ENCODE measurements around the gene CIP2A. TPM values are rescaled to one million over a fixed set of nuclear protein-coding genes. Genes with fewer than 3 reads are reported as not detected.
A peak's percentile ranks its signal among the peaks of the same experiment; 100 is the strongest.
"Not testable (repeated sequence)": the region's sequence is repeated elsewhere in the genome, so short reads cannot be mapped to it uniquely, and the experiment has no call there.

The CIP2A gene
- 10 to 100 TPM; 42.5 to 44.9 TPM for total RNA-seq

GRCh38 chr3:108589081-108589997 lies at the start of gene CIP2A, which contains the start of gene DZIP3:
Gene CIP2A, minus strand, starts transcription at chr3:108589438. Its CDS starts 63 bp downstream, at chr3:108589375.
Gene DZIP3, plus strand, starts transcription at chr3:108589722. Its CDS starts 15,685 bp downstream, at chr3:108605407.
- POLR2A ChIA-PET = interaction anchor here (0.6 to 3.3 kb wide), 14 partner anchors 11 to 1065 kb away, joined by 3 to 57 read pairs (median 5); partner anchors contain the start of gene IFT57
- peaks cover 42% of the 10 kb centered on the region for H3K4me1 Mint-ChIP-seq (ENCODE audit: low read depth)
- intact Hi-C loops (cut with micrococcal nuclease) = loop anchor here (5.0 kb wide), 1 partner anchor 238 kb away; no protein-coding TSS in a partner anchor
- peak within 1 kb of the TSS; percentile 97 for H3K4me3 Mint-ChIP-seq
- peak; percentile 92 for ATAC-seq
- H3K27me3 Mint-ChIP-seq = no peaks in the 10 kb centered on the region
- H3K9me3 Mint-ChIP-seq = no peaks in the 10 kb centered on the region
- peak; percentile 94 for DNase-seq
- H3K36me3 Mint-ChIP-seq (ENCODE audit: low read depth) = peaks cover 29% of the 10 kb centered on the region
- TF ChIP-seq CTCF (IDR thresholded peaks at IDR 0.05) = no peak
- peak within 1 kb of the TSS; percentile 96 for H3K27ac Mint-ChIP-seq
- CTCF ChIA-PET = interaction anchor here (1.0 to 3.2 kb wide), 10 partner anchors 9 to 325 kb away, joined by 3 to 21 read pairs (median 5); no protein-coding TSS in a partner anchor

DNA sequence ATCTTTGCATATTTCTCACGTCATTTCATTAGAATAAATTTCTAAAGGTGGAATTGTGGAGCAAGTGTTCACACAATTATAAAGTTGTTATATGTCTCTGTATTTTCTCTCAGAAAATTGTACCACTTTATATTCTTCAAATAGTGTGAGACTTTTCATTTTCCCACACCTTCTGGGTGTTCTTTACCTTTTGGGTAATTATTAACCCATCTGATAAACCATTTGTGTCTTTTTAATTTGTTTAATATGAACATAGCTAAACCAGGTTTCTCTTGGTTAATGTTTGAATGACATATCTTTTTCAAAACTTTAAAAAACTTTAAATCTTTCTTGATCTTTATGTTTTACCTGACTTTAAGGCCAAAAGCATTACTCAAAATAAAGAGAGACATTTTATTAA lies 40.7 kb upstream of the CIP2A start:
- Mint-ChIP-seq H3K36me3 (ENCODE audit: low read depth) (peaks cover 9% of the 10 kb centered on the region), H3K27me3 (no peaks in the 10 kb centered on the region)
- POLR2A ChIA-PET = interaction anchor here (1.0 kb wide), 1 partner anchor 40 kb away, joined by 3 read pairs; no protein-coding TSS in a partner anchor

DNA sequence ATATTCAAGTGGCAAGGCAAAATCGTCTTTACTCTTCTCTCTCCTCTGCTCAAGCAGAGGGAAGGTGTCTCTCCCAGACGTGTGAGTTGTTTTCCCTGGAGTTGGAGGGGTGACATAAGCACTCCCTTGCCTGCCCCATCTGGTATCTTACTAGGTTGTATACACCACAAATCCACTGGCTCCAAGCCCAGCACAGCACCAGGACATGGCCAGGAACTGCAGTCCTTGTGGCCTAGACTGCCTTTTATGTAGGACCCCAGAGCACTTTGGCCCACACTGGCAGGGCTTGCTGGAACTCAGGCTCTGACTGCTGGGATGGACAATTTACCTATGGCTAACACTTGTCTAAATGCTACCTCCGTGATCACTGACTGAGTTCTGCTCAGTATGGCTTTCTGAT lies 34.3 kb upstream of the CIP2A start:
- H3K9me3 Mint-ChIP-seq = no peaks in the 10 kb centered on the region
- peaks cover 22% of the 10 kb centered on the region for H3K36me3 Mint-ChIP-seq (ENCODE audit: low read depth)
- POLR2A ChIA-PET = no interaction called here
- no peak for DNase-seq
- ATAC-seq = no peak
- H3K27me3 Mint-ChIP-seq = no peaks in the 10 kb centered on the region
- intact Hi-C loops (cut with micrococcal nuclease) = no loop called here
- no peak overlapping the region for H3K27ac Mint-ChIP-seq
- TF ChIP-seq CTCF (IDR thresholded peaks at IDR 0.05) = no peak
- no peaks in the 10 kb centered on the region for H3K4me1 Mint-ChIP-seq (ENCODE audit: low read depth)
- CTCF ChIA-PET = no interaction called here
- H3K4me3 Mint-ChIP-seq = no peak overlapping the region

More for the DNA sequence above, 40.7 kb upstream of the CIP2A start:
- Mint-ChIP-seq H3K4me3 (no peak overlapping the region), H3K27ac (no peak overlapping the region), H3K4me1 (ENCODE audit: low read depth) (no peaks in the 10 kb centered on the region), H3K9me3 (no peaks in the 10 kb centered on the region)
- TF ChIP-seq CTCF (IDR thresholded peaks at IDR 0.05) = no peak
- CTCF ChIA-PET = interaction anchor here (1.5 kb wide), 1 partner anchor 31 kb away, joined by 3 read pairs; no protein-coding TSS in a partner anchor
- ATAC-seq = no peak
- no peak for DNase-seq
- intact Hi-C loops (cut with micrococcal nuclease) = no loop called here

DNA sequence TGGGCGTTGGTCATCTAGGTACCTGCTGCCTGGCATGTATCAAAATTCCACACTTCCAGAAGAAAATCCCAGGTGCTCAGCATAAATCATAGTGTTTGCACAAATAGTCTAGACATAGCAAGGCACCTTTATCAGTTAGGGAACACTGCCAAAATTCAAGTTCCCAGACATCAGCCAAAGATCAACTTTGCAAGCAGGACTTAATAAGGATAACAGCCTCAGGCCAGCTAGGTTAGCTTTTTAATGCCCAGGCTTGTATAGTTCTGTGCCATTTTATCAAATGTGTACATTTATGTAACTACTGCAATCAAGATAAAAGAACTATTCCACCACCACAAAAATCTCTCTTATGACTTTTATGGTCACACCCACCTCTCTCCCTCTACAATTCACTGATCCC lies 31.0 kb upstream of the CIP2A start:
- Mint-ChIP-seq H3K27ac (no peak overlapping the region), H3K36me3 (ENCODE audit: low read depth) (peaks cover 16% of the 10 kb centered on the region), H3K4me1 (ENCODE audit: low read depth) (no peaks in the 10 kb centered on the region), H3K27me3 (no peaks in the 10 kb centered on the region), H3K9me3 (no peaks in the 10 kb centered on the region), H3K4me3 (no peak overlapping the region)
- ChIA-PET POLR2A (no interaction called here), CTCF (no interaction called here)
- no peak for ATAC-seq
- no peak for DNase-seq
- no peak for TF ChIP-seq CTCF (IDR thresholded peaks at IDR 0.05)
- intact Hi-C loops (cut with micrococcal nuclease) = no loop called here

DNA sequence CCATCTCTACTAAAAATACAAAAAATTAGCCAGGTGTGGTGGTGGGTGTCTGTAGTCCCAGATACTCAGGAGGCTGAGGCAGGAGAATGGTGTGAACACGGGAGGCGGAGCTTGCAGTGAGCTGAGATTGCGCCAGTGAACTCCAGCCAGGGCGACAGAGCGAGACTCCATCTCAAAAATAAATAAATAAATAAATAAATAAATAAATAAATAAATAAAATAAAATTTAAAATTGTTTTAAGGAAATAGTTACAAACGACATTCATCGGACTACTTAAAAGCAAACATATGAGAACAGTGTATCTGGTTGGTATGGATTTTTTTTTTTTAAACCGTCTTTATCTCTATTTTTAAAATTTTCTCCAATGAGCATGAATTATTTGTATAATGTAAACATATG lies 26.9 kb upstream of the CIP2A start:
- H3K4me3 Mint-ChIP-seq; H3K27ac Mint-ChIP-seq; H3K27me3 Mint-ChIP-seq; ATAC-seq; H3K4me1 Mint-ChIP-seq (ENCODE audit: low read depth); POLR2A ChIA-PET; DNase-seq; H3K9me3 Mint-ChIP-seq; intact Hi-C loops (cut with micrococcal nuclease); CTCF ChIA-PET: not testable (repeated sequence)
- peaks cover 12% of the 10 kb centered on the region for H3K36me3 Mint-ChIP-seq (ENCODE audit: low read depth)
